GM23338 (cell line): ENCODE measurements around the gene CSTF1. TPM values are rescaled to one million over a fixed set of nuclear protein-coding genes. Genes with fewer than 3 reads are reported as not detected.

Experiments
- ATAC-seq: fragments of 200-7000 bp; cut with Tn5 transposase; 3 replicates; pipeline ENCODE4 v1.9.1; 2020
- DNase-seq: peaks from one replicate; pipeline ENCODE4 v3.0.0-alpha.2; 2015; ENCODE audit warnings: low spot score
- H2AFZ ChIP-seq: fragments of 200-600 bp; sonication (generic); 2 replicates; pipeline ENCODE4 v1.8.0; 2016; ENCODE audit warnings: antibody characterized with exemption, mild to moderate bottlenecking, moderate library complexity
- H3F3A ChIP-seq: fragments of 200-600 bp; sonication (generic); replicated peaks from 2 replicates; pipeline ENCODE4 v1.8.0; 2017; ENCODE audit warnings: antibody characterized with exemption, mixed run types, low read depth
- H3K27ac ChIP-seq: fragments of 200-600 bp; sonication (generic); 2 replicates; pipeline ENCODE4 v1.6.1; 2016; ENCODE audit warnings: low read depth
- H3K27me3 ChIP-seq: fragments of 200-600 bp; sonication (generic); 2 replicates; pipeline ENCODE4 v1.8.0; 2016; ENCODE audit warnings: mild to moderate bottlenecking, mixed run types, moderate library complexity; ENCODE audit not compliant: insufficient read depth
- H3K36me3 ChIP-seq: fragments of 200-600 bp; sonication (generic); 2 replicates; pipeline ENCODE4 v1.8.0; 2016; ENCODE audit warnings: mild to moderate bottlenecking; ENCODE audit not compliant: insufficient read depth
- H3K4me1 ChIP-seq: fragments of 200-600 bp; sonication (generic); 2 replicates; pipeline ENCODE4 v1.8.0; 2016; ENCODE audit warnings: mild to moderate bottlenecking, moderate library complexity; ENCODE audit not compliant: insufficient read depth
- H3K4me2 ChIP-seq: fragments of 200-600 bp; sonication (generic); 2 replicates; pipeline ENCODE4 v1.7.1; 2017; ENCODE audit warnings: mixed run types
- H3K4me3 ChIP-seq: fragments of 200-600 bp; sonication (generic); 2 replicates; pipeline ENCODE4 v1.6.1; 2016; ENCODE audit warnings: mixed run types
- H3K79me2 ChIP-seq: fragments of 200-600 bp; sonication (generic); replicated peaks from 2 replicates; pipeline ENCODE4 v1.8.0; 2017; ENCODE audit warnings: mild to moderate bottlenecking; ENCODE audit not compliant: insufficient read depth
- H3K9me2 ChIP-seq: fragments of 200-600 bp; sonication (generic); 2 replicates; pipeline ENCODE4 v1.8.0; 2017; ENCODE audit not compliant: insufficient read depth
- H4K20me1 ChIP-seq: fragments of 200-600 bp; sonication (generic); replicated peaks from 2 replicates; pipeline ENCODE4 v1.8.0; 2017; ENCODE audit warnings: mild to moderate bottlenecking; ENCODE audit not compliant: insufficient read depth
- H3K27ac Mint-ChIP-seq: 2 replicates; pipeline ENCODE4 v1.8.0; 2020; ENCODE audit warnings: inconsistent platforms, mild to moderate bottlenecking, moderate library complexity, mixed read lengths
- H3K27me3 Mint-ChIP-seq: 3 replicates; pipeline ENCODE4 v1.8.0; 2022; ENCODE audit warnings: low read depth, mild to moderate bottlenecking, moderate library complexity, mixed read lengths, inconsistent platforms; ENCODE audit not compliant: insufficient read depth, poor library complexity
- H3K36me3 Mint-ChIP-seq: 3 replicates; pipeline ENCODE4 v1.8.0; 2021; ENCODE audit warnings: low read depth, mild to moderate bottlenecking, inconsistent platforms, moderate library complexity, mixed read lengths
- H3K4me1 Mint-ChIP-seq: 3 replicates; pipeline ENCODE4 v1.8.0; 2020; ENCODE audit warnings: mild to moderate bottlenecking, inconsistent platforms, mixed read lengths
- H3K4me3 Mint-ChIP-seq: 3 replicates; pipeline ENCODE4 v1.8.0; 2021; ENCODE audit warnings: moderate library complexity, mild to moderate bottlenecking, inconsistent platforms, mixed read lengths
- H3K9me3 Mint-ChIP-seq: 3 replicates; pipeline ENCODE4 v1.8.0; 2020; ENCODE audit warnings: moderate library complexity, mild to moderate bottlenecking, inconsistent platforms, mixed read lengths
- CREB1 ChIP-seq: fragments of 250-450 bp; sonication (Bioruptor Pico); IDR thresholded peaks from 2 replicates; pipeline ENCODE4 v1.5.0; 2020; ENCODE audit warnings: low read depth, mild to moderate bottlenecking, moderate library complexity
- EZH2phosphoT487 ChIP-seq: fragments of 200-600 bp; sonication (generic); IDR thresholded peaks from one replicate; pipeline ENCODE4 v1.8.1; 2018; ENCODE audit warnings: antibody characterized with exemption; ENCODE audit not compliant: unreplicated experiment
- JUNB ChIP-seq: IDR thresholded peaks from one replicate; pipeline ENCODE4 v1.6.1; 2016; ENCODE audit warnings: antibody characterized with exemption; ENCODE audit not compliant: unreplicated experiment
- NANOG ChIP-seq: IDR thresholded peaks from 2 replicates; pipeline ENCODE4 v1.6.1; 2016; ENCODE audit warnings: antibody characterized with exemption, borderline replicate concordance
- POLR2AphosphoS5 ChIP-seq: IDR thresholded peaks from 2 replicates; pipeline ENCODE4 v1.6.1; 2016; ENCODE audit warnings: antibody characterized with exemption, low read depth
- REST ChIP-seq: IDR thresholded peaks from one replicate; pipeline ENCODE4 v1.6.1; 2018; ENCODE audit warnings: antibody characterized with exemption; ENCODE audit not compliant: unreplicated experiment
- STAT1 ChIP-seq: IDR thresholded peaks from one replicate; pipeline ENCODE4 v1.6.1; 2016; ENCODE audit warnings: antibody characterized with exemption; ENCODE audit not compliant: unreplicated experiment
- ZNF331 ChIP-seq: fragments of 250-450 bp; sonication (Bioruptor Pico); IDR thresholded peaks from 2 replicates; pipeline ENCODE4 v1.5.0; 2020; ENCODE audit warnings: low read depth, mild to moderate bottlenecking, moderate library complexity
- polyA plus RNA-seq: library from polyadenylated mRNA; unstranded; fragments of >200 nt; fragmentation: Nextera tagmentation; extraction: Ambion mirVana; gene quantifications from 2 replicates; pipeline ENCODE4 v1.2.1, GENCODE V29; 2016
- total RNA-seq: library from RNA; depleted of rRNA; stranded (reverse); fragments of >200 nt; shearing (Covaris generic); gene quantifications from 2 replicates; pipeline ENCODE4 v1.2.3, GENCODE V29; 2014
- TF ChIP-seq, protein P1 (sequence below): IDR thresholded peaks from 2 replicates; pipeline ENCODE4 v1.6.1; 2016; ENCODE audit warnings: antibody characterized with exemption

The CSTF1 gene
- total and polyA plus RNA-seq, 2 experiments from 2014 or later, result 21.5 to 62.3 TPM

GRCh38 chr20:56426026-56426425, 33.6 kb downstream of the CSTF1 start:
- H3K36me3 Mint-ChIP-seq, result no peaks in the 10 kb centered on the region; the same call in 2 of the 3 replicates
- Histone ChIP-seq H3K4me1 (no peaks in the 10 kb centered on the region), H3K36me3 (no peaks in the 10 kb centered on the region), H2AFZ (no peak overlapping the region), H3K27me3 (peaks cover 16% of the 10 kb centered on the region; the same call in 1 of the 2 replicates), H4K20me1 (no peaks in the 10 kb centered on the region), H3K9me2 (no peaks in the 10 kb centered on the region), H3K27ac (no peak overlapping the region), H3K79me2 (no peaks in the 10 kb centered on the region), H3F3A (no peaks in the 10 kb centered on the region), H3K4me3 (no peak overlapping the region), H3K4me2 (no peak overlapping the region)
- no peak overlapping the region for H3K27ac Mint-ChIP-seq
- no peak overlapping the region for H3K4me3 Mint-ChIP-seq
- no peak for TF ChIP-seq CREB1 (CRISPR knock-in tag)
- no peak for TF ChIP-seq STAT1
- TF ChIP-seq, protein P1, sequence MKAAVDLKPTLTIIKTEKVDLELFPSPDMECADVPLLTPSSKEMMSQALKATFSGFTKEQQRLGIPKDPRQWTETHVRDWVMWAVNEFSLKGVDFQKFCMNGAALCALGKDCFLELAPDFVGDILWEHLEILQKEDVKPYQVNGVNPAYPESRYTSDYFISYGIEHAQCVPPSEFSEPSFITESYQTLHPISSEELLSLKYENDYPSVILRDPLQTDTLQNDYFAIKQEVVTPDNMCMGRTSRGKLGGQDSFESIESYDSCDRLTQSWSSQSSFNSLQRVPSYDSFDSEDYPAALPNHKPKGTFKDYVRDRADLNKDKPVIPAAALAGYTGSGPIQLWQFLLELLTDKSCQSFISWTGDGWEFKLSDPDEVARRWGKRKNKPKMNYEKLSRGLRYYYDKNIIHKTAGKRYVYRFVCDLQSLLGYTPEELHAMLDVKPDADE, result no peak
- TF ChIP-seq NANOG, result no peak
- no peak for TF ChIP-seq EZH2phosphoT487
- ATAC-seq, result no peak
- H3K27me3 Mint-ChIP-seq, result peaks cover 32% of the 10 kb centered on the region
- DNase-seq, result no peak
- H3K4me1 Mint-ChIP-seq, result peaks cover 11% of the 10 kb centered on the region
- no peaks in the 10 kb centered on the region; the same call in 2 of the 3 replicates for H3K9me3 Mint-ChIP-seq

DNA sequence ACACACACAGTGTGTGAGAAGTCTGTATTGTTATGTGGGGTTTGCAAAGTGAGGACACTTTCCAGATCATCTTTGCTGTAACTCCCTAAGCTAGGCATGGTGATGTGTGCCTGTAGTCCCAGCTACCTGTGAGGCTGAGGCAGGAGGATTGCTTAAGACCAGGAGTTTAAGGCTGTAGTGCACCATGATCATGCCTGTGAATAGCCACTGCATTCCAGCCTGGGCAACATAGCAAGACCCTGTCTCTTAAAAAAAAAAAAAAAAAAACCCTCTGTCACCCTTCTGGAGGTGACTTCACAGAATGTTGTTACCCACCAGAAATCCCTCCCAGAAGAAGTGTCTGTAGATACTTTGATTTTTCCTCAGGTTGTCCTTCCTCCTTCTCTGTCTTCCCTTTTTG, 34.5 kb downstream of the CSTF1 start:
- Histone ChIP-seq H3K36me3 (no peaks in the 10 kb centered on the region), H3K27me3 (0 out of 2 replicates have a peak, but pooled peaks cover 12% of the 10 kb centered on the region), H3K9me2 (no peaks in the 10 kb centered on the region), H4K20me1 (no peaks in the 10 kb centered on the region), H3K4me2 (no peak overlapping the region), H3K4me1 (no peaks in the 10 kb centered on the region), H2AFZ (no peak overlapping the region), H3K4me3 (no peak overlapping the region), H3F3A (no peaks in the 10 kb centered on the region), H3K79me2 (no peaks in the 10 kb centered on the region), H3K27ac (no peak overlapping the region)
- Mint-ChIP-seq H3K27ac (no peak overlapping the region), H3K4me3 (no peak overlapping the region), H3K36me3 (no peaks in the 10 kb centered on the region; the same call in 2 of the 3 replicates), H3K9me3 (no peaks in the 10 kb centered on the region; the same call in 2 of the 3 replicates), H3K27me3 (peaks cover 29% of the 10 kb centered on the region), H3K4me1 (peaks cover 11% of the 10 kb centered on the region)
- TF ChIP-seq ZNF331 (CRISPR knock-in tag), result no peak
- TF ChIP-seq, protein P1, result no peak
- no peak for TF ChIP-seq JUNB
- TF ChIP-seq EZH2phosphoT487, result no peak
- TF ChIP-seq POLR2AphosphoS5, result no peak
- no peak for TF ChIP-seq REST
- no peak for TF ChIP-seq STAT1
- ATAC-seq (no peak), DNase-seq (no peak)
